ENCODE results near the gene ABCD3.
"Not testable (repeated sequence)": the region's sequence is repeated elsewhere in the genome, so short reads cannot be mapped to it uniquely, and the experiment has no call there.

The ABCD3 gene

GRCh38 chr1:94416901-94417727 lies 1.1 kb upstream of the ABCD3 start:
- FAIRE-seq = no peak

- no peak for FAIRE-seq
These were observed 536 bp upstream of the ABCD3 start for GRCh38 chr1:94417728-94417977.

GRCh38 chr1:94418664-94419655 lies 771 bp downstream of the ABCD3 start:
- no peak for FAIRE-seq

- FAIRE-seq = no peak
These were observed 4.1 kb downstream of the ABCD3 start for GRCh38 chr1:94422115-94422820.

- no peak for FAIRE-seq
These were observed 7.8 kb downstream of the ABCD3 start for GRCh38 chr1:94425821-94426484.

- not testable (repeated sequence) for FAIRE-seq
These were observed 8.3 kb downstream of the ABCD3 start for GRCh38 chr1:94426485-94426870.

GRCh38 chr1:94428441-94428840 lies 10.3 kb downstream of the ABCD3 start:
- no peak for FAIRE-seq

GRCh38 chr1:94428927-94429528 lies 10.8 kb downstream of the ABCD3 start:
- not testable (repeated sequence) for FAIRE-seq

- not testable (repeated sequence) for FAIRE-seq
These were observed 11.9 kb downstream of the ABCD3 start for GRCh38 chr1:94430066-94430465.

- no peak for FAIRE-seq
These were observed 15.7 kb downstream of the ABCD3 start for GRCh38 chr1:94433866-94434265.

- no peak for FAIRE-seq
These were observed 16.3 kb downstream of the ABCD3 start for GRCh38 chr1:94434365-94435045.

- no peak for FAIRE-seq
These were observed 20.6 kb downstream of the ABCD3 start for GRCh38 chr1:94438692-94439276.

- FAIRE-seq = no peak
These were observed 21.9 kb downstream of the ABCD3 start for GRCh38 chr1:94440088-94440487.

- not testable (repeated sequence) for FAIRE-seq
These were observed 24.9 kb downstream of the ABCD3 start for GRCh38 chr1:94443067-94443466.

- not testable (repeated sequence) for FAIRE-seq
These were observed 26.6 kb downstream of the ABCD3 start for GRCh38 chr1:94444819-94445218.

- not testable (repeated sequence) for FAIRE-seq
These were observed 27.5 kb downstream of the ABCD3 start for GRCh38 chr1:94445733-94446132.

- FAIRE-seq = not testable (repeated sequence)
These were observed 28.0 kb downstream of the ABCD3 start for GRCh38 chr1:94446177-94446576.

GRCh38 chr1:94448741-94449140 lies 30.6 kb downstream of the ABCD3 start:
- FAIRE-seq = not testable (repeated sequence)

GRCh38 chr1:94456736-94457135 lies 38.5 kb downstream of the ABCD3 start:
- FAIRE-seq = no peak

GRCh38 chr1:94462606-94463005 lies 44.4 kb downstream of the ABCD3 start:
- no peak for FAIRE-seq

All from TTC549 (cell line).